Measurements from ENCODE around the gene RASGRP4. TPM values are rescaled to one million over a fixed set of nuclear protein-coding genes. Genes with fewer than 3 reads are reported as not detected.
A peak's percentile ranks its signal among the peaks of the same experiment; 100 is the strongest.
"Not testable (repeated sequence)": the region's sequence is repeated elsewhere in the genome, so short reads cannot be mapped to it uniquely, and the experiment has no call there.

The RASGRP4 gene
- total and polyA plus RNA-seq, 10 of the 15 experiments (the other 5 are each of a cell fraction or from before 2014, with no cell fraction given) = 0.24 to 7.4 (median 3.3) TPM

DNA sequence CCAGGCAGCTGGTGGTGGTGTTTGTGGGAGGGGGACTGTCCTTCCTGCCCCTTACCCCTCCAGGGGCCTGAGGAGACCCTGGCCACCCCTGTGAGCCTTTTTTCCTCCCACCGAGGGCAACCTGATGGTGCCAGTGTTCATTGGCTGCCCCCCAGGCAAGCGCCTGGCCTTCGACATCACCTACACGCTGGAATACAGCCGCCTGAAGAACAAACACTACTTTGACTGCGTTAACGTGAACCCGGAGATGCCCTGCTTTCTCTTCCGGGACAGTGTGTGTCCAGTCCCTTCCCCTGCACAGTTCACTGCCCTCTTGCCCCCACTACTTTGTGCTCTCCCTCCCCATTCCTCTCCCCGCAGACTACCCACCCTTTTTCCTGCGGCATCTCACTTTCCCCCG, 59.0 kb downstream of the RASGRP4 start (continued):
- TF ChIP-seq, protein P1, sequence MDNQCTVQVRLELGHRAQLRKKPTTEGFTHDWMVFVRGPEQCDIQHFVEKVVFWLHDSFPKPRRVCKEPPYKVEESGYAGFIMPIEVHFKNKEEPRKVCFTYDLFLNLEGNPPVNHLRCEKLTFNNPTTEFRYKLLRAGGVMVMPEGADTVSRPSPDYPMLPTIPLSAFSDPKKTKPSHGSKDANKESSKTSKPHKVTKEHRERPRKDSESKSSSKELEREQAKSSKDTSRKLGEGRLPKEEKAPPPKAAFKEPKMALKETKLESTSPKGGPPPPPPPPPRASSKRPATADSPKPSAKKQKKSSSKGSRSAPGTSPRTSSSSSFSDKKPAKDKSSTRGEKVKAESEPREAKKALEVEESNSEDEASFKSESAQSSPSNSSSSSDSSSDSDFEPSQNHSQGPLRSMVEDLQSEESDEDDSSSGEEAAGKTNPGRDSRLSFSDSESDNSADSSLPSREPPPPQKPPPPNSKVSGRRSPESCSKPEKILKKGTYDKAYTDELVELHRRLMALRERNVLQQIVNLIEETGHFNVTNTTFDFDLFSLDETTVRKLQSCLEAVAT (IDR thresholded peaks at IDR 0.05) = no peak

DNA sequence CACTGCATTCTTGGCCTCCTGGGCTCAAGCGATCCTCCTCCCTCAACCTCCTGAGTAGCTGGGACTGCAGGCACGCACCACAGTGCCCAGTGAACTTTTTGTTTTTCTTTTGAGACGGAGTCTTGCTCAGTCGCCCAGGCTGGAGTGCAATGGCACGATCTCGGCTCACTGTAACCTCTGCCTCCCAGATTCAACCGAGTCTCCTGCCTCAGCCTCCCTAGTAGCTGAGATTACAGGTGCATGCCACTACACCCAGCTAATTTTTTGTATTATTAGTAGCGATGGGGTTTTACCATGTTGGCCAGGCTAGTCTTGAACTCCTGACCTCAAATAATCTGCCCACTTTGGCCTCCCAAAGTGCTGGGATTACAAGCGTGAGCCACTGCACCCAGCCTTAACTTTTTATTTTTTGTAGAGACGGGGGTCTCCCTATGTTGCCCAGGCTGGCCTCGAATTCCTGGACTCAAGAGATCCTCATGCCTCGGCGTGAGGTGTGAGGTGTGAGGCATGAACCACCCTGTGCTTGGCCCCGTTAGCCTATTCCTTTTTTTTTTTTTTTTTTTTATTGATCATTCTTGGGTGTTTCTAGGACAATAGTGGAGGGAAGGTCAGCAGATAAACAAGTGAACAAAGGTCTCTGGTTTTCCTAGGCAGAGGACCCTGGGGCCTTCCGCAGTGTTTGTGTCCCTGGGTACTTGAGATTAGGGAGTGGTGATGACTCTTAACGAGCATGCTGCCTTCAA, 62.9 kb downstream of the RASGRP4 start:
- ATAC-seq; FAIRE-seq; POLR2A ChIA-PET; in situ Hi-C loops (cut with MboI); H3K36me3 ChIP-seq (ENCODE audit: control insufficient read depth in 2 of 2, insufficient read depth in 2 of 2, low read length in 1 of 2); BruUV-seq (replicated peaks); H3K27ac ChIP-seq (ENCODE audit: control insufficient read depth, insufficient read depth); H2AFZ ChIP-seq (ENCODE audit: control insufficient read depth, low read depth, low read length); DNase-seq (ENCODE audit: low read depth, low spot score); H3K4me3 ChIP-seq; H4K20me1 ChIP-seq (ENCODE audit: control insufficient read depth, insufficient read depth); intact Hi-C loops (cut with micrococcal nuclease; ENCODE audit: unreplicated experiment); CTCF ChIA-PET; H3K79me2 ChIP-seq (ENCODE audit: control insufficient read depth, insufficient read depth, low read length); SMC1A ChIA-PET (ENCODE audit: uncharacterized antibody, unreplicated experiment); H3K9ac ChIP-seq (ENCODE audit: control insufficient read depth, insufficient read depth, low read length); H3K9me3 ChIP-seq (replicated peaks; ENCODE audit: control insufficient read depth, insufficient read depth, low read length); RAD21 ChIA-PET (ENCODE audit: unreplicated experiment); H3K4me1 ChIP-seq (ENCODE audit: control insufficient read depth, insufficient read depth, low read length); H3K27me3 ChIP-seq (replicated peaks in 1 of 2; ENCODE audit: control insufficient read depth in 2 of 2, insufficient read depth in 2 of 2, low read length in 1 of 2): not testable (repeated sequence)
- H3K4me2 ChIP-seq (ENCODE audit: control insufficient read depth, insufficient read depth) = 0 out of 2 replicates have a peak overlapping the region, but pooled peaks have one; percentile 7
- 60% methylated on average over 13 of the region's 16 CpGs for WGBS (ENCODE audit: insufficient coverage, insufficient replicate concordance, low lambda C conversion rate, missing lambda C conversion rate)

Measured in GM12878 (cell line).